Epithelial cell of proximal tubule (primary cell): ENCODE data around the gene RALGPS1. TPM values are rescaled to one million over a fixed set of nuclear protein-coding genes. Genes with fewer than 3 reads are reported as not detected.

ENCODE experiments used
- DNase-seq: peaks from one replicate; pipeline ENCODE4 v3.0.0-alpha.2; 2011; ENCODE audit warnings: low read depth
- H3K4me3 ChIP-seq: 2 replicates; pipeline ENCODE4 v1.5.1; 2011; ENCODE audit warnings: low read depth, mild to moderate bottlenecking, low read length
- total RNA-seq: library from RNA; depleted of rRNA; stranded (reverse); fragments of >200 nt; gene quantifications from 2 replicates; pipeline ENCODE4 v1.2.3, GENCODE V29; 2015
- TF ChIP-seq, protein P1 (sequence below): conservative IDR thresholded peaks from 2 replicates; pipeline ENCODE4 v1.5.1; 2012; ENCODE audit warnings: low read depth, mild to moderate bottlenecking, low read length

The RALGPS1 gene
- total RNA-seq, 1 donor from 2014 or later, result 4.0 TPM

DNA sequence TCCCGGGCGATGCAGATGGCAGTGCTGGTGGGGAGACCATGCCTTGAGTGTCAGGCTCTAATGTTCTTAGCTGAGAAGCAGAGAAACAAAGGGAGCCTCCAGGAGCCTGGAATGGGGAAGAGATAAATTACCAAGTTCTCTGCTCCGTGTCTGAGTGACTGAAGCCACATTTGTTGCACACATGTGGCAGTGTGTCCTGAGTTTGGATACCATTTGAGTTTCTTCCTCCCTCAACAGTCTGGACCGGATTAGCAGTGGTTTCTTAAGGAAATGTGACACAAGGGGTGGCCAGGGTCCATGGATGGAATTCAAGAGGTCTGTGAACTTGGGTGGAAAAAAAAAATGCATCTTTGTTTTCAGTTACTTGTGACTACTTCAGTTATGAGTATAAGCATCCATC is 299.3 kb downstream of the RALGPS1 start:
- no peak overlapping the region for H3K4me3 ChIP-seq
- no peak for DNase-seq
- TF ChIP-seq, protein P1, sequence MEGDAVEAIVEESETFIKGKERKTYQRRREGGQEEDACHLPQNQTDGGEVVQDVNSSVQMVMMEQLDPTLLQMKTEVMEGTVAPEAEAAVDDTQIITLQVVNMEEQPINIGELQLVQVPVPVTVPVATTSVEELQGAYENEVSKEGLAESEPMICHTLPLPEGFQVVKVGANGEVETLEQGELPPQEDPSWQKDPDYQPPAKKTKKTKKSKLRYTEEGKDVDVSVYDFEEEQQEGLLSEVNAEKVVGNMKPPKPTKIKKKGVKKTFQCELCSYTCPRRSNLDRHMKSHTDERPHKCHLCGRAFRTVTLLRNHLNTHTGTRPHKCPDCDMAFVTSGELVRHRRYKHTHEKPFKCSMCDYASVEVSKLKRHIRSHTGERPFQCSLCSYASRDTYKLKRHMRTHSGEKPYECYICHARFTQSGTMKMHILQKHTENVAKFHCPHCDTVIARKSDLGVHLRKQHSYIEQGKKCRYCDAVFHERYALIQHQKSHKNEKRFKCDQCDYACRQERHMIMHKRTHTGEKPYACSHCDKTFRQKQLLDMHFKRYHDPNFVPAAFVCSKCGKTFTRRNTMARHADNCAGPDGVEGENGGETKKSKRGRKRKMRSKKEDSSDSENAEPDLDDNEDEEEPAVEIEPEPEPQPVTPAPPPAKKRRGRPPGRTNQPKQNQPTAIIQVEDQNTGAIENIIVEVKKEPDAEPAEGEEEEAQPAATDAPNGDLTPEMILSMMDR, result no peak

- DNase-seq, result no peak
- TF ChIP-seq, protein P1, result peak; percentile 92
- H3K4me3 ChIP-seq, result no peak overlapping the region
Observed at GRCh38 chr9:127214421-127215267, 300.1 kb downstream of the RALGPS1 start.

DNA sequence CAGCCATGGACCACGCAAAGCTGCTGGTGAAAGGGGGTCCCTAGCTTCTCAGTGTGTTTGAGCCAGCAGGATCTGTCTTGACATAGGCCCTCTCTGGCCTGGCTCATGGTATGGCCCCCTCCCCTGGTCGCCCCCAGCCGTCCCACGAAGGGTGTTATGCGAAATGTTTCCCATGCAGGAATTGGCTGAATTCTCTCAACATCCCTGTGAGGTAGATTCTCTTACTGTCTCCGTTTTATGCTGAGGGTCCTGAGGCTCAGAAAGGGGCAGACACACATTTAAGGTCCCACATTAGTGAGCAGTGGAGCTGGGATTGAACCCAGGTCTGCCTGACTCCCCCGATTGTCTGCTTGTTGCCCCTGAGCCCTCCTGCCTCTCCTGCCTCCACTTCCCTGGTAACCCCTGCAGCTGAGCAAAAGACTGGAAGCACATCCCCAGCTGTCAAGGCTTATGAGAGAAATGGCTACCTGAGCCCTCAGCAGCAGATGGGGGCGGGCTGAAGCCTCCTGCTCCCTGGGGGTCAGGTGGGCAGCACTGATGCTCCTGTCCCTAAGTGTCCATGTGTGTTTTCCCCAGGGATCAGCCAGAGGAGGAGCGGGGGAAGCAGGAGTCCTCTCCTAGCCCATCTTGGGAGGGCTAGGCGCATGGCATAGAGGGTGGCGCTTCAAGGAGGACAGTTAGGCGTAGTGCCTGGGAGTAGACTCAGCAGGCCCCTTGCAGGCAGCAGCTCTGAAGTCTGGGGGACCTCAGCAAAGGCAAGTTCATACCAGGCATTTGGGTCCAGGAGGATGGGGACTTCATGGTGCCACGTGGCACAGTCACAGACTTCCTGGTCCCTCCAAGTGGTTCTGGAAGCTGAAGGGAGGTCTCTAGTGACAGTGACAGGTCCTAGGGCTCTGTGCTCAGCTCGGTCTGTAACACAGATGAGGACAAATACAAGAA is 301.0 kb downstream of the RALGPS1 start:
- DNase-seq, result no peak
- TF ChIP-seq, protein P1, result no peak
- H3K4me3 ChIP-seq, result no peak overlapping the region

GRCh38 chr9:127216210-127216887 is 301.8 kb downstream of the RALGPS1 start:
- TF ChIP-seq, protein P1, result no peak
- no peak overlapping the region for H3K4me3 ChIP-seq
- no peak for DNase-seq

- DNase-seq, result no peak
- TF ChIP-seq, protein P1, result no peak
- H3K4me3 ChIP-seq, result no peak overlapping the region
Observed at GRCh38 chr9:127216888-127217217, 302.3 kb downstream of the RALGPS1 start.

DNA sequence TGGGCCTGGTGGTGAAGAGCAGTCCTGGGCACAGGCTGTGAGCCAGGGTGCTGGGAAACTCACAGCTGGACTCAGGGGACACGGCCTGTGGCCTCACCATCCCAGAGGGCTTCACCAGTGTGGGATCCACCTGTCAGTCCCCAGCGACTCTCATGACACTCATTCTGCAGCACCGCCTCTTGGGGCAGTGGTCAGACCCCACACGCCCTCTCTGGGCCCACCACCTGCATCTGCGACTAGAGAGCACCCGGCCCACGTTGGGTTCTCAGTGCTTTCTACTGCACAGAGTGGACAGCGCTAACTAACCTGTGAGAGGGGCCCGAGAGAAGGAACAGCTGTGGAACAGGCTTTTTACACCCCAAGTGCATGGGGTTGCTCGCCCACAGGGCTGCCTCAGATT is 304.2 kb downstream of the RALGPS1 start:
- TF ChIP-seq, protein P1, result no peak
- DNase-seq, result no peak
- no peak overlapping the region for H3K4me3 ChIP-seq
